Measurements from ENCODE around the gene ZSCAN31.
A peak's percentile ranks its signal among the peaks of the same experiment; 100 is the strongest.
"Not testable (repeated sequence)": the region's sequence is repeated elsewhere in the genome, so short reads cannot be mapped to it uniquely, and the experiment has no call there.

Gene ZSCAN31

GRCh38 chr6:28312939-28313338, 23.0 kb downstream of the ZSCAN31 start:
- DNase-seq = no peak

GRCh38 chr6:28311139-28311823, 24.7 kb downstream of the ZSCAN31 start:
- no peak for DNase-seq

GRCh38 chr6:28306363-28306762, 29.6 kb downstream of the ZSCAN31 start:
- DNase-seq = not testable (repeated sequence)

- no peak for DNase-seq
Measured at GRCh38 chr6:28303570-28303969, 32.4 kb downstream of the ZSCAN31 start.

- no peak for DNase-seq
Measured at GRCh38 chr6:28296520-28297060, 39.4 kb downstream of the ZSCAN31 start.

- DNase-seq = no peak
Measured at GRCh38 chr6:28295326-28295725, 40.6 kb downstream of the ZSCAN31 start.

GRCh38 chr6:28291573-28291972, 44.4 kb downstream of the ZSCAN31 start:
- DNase-seq = no peak

GRCh38 chr6:28282926-28283325, 53.0 kb downstream of the ZSCAN31 start:
- no peak for DNase-seq

GRCh38 chr6:28281288-28282064, 54.5 kb downstream of the ZSCAN31 start, which contains the start of gene PGBD1:
PGBD1 (plus strand) TSS chr6:28281572; CDS start chr6:28283814, 2,242 bp downstream.
- peak; percentile 53 for DNase-seq

- DNase-seq = no peak
Measured at GRCh38 chr6:28280595-28281287, 55.2 kb downstream of the ZSCAN31 start.

GRCh38 chr6:28277746-28278145, 58.2 kb downstream of the ZSCAN31 start:
- no peak for DNase-seq

- no peak for DNase-seq
Measured at GRCh38 chr6:28274888-28275287, 61.1 kb downstream of the ZSCAN31 start.
